ENCODE results near the gene FAH. TPM values are rescaled to one million over a fixed set of nuclear protein-coding genes. Genes with fewer than 3 reads are reported as not detected.

The FAH gene
- total RNA-seq, 1 experiment from 2014 or later: 25.9 TPM

DNA sequence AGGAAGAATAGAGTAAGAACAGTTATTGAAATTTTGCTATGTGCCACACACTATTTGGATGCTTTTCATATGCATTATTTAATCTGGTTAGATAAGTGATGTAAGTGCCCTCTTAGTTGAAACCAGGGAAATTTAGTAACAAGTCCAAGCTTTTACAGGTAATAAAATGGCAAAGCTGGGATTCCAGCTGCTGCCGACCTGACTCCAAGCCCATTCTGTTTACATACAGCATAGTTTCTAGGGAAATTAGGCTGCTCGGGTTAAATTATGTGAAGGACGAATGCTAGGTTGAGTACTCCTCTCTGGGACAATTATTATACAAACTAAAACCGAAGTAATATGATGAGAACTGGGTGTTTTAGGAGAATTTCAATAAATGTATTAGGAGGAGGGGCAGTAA is 38.7 kb upstream of the FAH start:
- no TSS peak for BruUV-seq (replicated peaks)
- no peaks in the 10 kb centered on the region for H3K9me3 Mint-ChIP-seq (ENCODE audit: low read depth, unreplicated experiment)
- H3K27me3 Mint-ChIP-seq (ENCODE audit: unreplicated experiment): no peaks in the 10 kb centered on the region
- CTCF ChIA-PET: interaction anchor here (0.6 kb wide), 1 partner anchor 693 kb away, joined by 3 read pairs; no protein-coding TSS in a partner anchor
- peaks cover 13% of the 10 kb centered on the region for H3K4me1 Mint-ChIP-seq (ENCODE audit: low read depth, unreplicated experiment)
- no peaks in the 10 kb centered on the region for H3K36me3 Mint-ChIP-seq (ENCODE audit: insufficient read depth, unreplicated experiment)
- intact Hi-C loops (cut with micrococcal nuclease; ENCODE audit: unreplicated experiment): no loop called here
- H3K27ac Mint-ChIP-seq (ENCODE audit: unreplicated experiment): no peak overlapping the region
- TF ChIP-seq, protein P1, sequence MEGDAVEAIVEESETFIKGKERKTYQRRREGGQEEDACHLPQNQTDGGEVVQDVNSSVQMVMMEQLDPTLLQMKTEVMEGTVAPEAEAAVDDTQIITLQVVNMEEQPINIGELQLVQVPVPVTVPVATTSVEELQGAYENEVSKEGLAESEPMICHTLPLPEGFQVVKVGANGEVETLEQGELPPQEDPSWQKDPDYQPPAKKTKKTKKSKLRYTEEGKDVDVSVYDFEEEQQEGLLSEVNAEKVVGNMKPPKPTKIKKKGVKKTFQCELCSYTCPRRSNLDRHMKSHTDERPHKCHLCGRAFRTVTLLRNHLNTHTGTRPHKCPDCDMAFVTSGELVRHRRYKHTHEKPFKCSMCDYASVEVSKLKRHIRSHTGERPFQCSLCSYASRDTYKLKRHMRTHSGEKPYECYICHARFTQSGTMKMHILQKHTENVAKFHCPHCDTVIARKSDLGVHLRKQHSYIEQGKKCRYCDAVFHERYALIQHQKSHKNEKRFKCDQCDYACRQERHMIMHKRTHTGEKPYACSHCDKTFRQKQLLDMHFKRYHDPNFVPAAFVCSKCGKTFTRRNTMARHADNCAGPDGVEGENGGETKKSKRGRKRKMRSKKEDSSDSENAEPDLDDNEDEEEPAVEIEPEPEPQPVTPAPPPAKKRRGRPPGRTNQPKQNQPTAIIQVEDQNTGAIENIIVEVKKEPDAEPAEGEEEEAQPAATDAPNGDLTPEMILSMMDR (IDR thresholded peaks at IDR 0.05; ENCODE audit: unreplicated experiment): no peak
- no peak for DNase-seq
- H3K4me3 Mint-ChIP-seq (ENCODE audit: low read depth, unreplicated experiment): no peak overlapping the region

GRCh38 chr15:80115021-80115420 is 37.8 kb upstream of the FAH start:
- no TSS peak for BruUV-seq (replicated peaks)
- intact Hi-C loops (cut with micrococcal nuclease; ENCODE audit: unreplicated experiment): no loop called here
- Mint-ChIP-seq H3K27ac (ENCODE audit: unreplicated experiment) (no peak overlapping the region), H3K9me3 (ENCODE audit: low read depth, unreplicated experiment) (no peaks in the 10 kb centered on the region), H3K4me1 (ENCODE audit: low read depth, unreplicated experiment) (peaks cover 13% of the 10 kb centered on the region), H3K27me3 (ENCODE audit: unreplicated experiment) (no peaks in the 10 kb centered on the region), H3K4me3 (ENCODE audit: low read depth, unreplicated experiment) (no peak overlapping the region), H3K36me3 (ENCODE audit: insufficient read depth, unreplicated experiment) (no peaks in the 10 kb centered on the region)
- CTCF ChIA-PET: interaction anchor here (0.5 kb wide), 1 partner anchor 35 kb away, joined by 3 read pairs; no protein-coding TSS in a partner anchor
- DNase-seq: no peak
- TF ChIP-seq, protein P1 (IDR thresholded peaks at IDR 0.05; ENCODE audit: unreplicated experiment): no peak

DNA sequence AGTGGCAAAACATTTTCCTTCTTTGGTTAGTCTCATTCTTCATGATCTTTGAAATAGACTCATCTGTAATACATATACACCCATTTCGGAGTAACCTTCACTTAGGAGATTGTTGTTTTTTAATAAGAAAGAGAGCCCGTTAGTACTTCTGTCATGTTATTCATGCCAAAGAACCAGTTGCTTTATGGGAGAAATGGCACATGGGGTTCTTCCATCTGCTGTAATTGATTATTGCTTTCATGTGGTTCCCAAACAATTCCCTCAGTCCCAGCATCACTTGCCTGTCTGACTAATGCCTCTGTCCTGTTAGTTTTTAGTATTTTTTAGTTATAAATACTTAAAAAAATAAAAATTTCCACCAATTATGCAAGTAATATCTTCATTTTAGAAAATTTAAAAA is 33.8 kb upstream of the FAH start:
- DNase-seq: no peak
- Mint-ChIP-seq H3K27ac (ENCODE audit: unreplicated experiment) (no peak overlapping the region), H3K4me1 (ENCODE audit: low read depth, unreplicated experiment) (peaks cover 20% of the 10 kb centered on the region), H3K9me3 (ENCODE audit: low read depth, unreplicated experiment) (no peaks in the 10 kb centered on the region), H3K36me3 (ENCODE audit: insufficient read depth, unreplicated experiment) (peaks cover 24% of the 10 kb centered on the region), H3K4me3 (ENCODE audit: low read depth, unreplicated experiment) (no peak overlapping the region), H3K27me3 (ENCODE audit: unreplicated experiment) (no peaks in the 10 kb centered on the region)
- TF ChIP-seq, protein P1 (IDR thresholded peaks at IDR 0.05; ENCODE audit: unreplicated experiment): no peak
- intact Hi-C loops (cut with micrococcal nuclease; ENCODE audit: unreplicated experiment): no loop called here
- no TSS peak for BruUV-seq (replicated peaks)
- CTCF ChIA-PET: no interaction called here

DNA sequence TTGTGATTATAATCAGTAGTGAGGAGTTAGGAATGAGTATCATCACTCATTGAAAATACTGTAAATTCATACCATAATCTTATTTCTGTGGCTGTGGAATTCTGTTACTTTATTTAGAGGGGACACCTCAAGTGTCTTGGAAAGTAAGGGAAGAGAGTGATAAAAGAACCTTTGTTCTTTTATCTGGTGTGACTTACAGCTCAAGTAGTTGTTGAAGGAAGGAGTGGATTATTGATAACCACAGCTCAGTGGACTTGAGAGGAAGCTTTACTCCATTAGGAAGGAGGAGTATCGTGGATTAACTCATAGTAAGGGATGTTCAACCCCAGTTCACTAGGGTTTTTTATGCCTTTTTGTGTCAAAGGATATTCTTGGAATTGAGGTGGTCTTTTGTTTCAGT is 32.2 kb upstream of the FAH start:
- no TSS peak for BruUV-seq (replicated peaks)
- Mint-ChIP-seq H3K27ac (ENCODE audit: unreplicated experiment) (peak overlapping the region; percentile 11), H3K36me3 (ENCODE audit: insufficient read depth, unreplicated experiment) (peaks cover 28% of the 10 kb centered on the region), H3K9me3 (ENCODE audit: low read depth, unreplicated experiment) (no peaks in the 10 kb centered on the region), H3K4me3 (ENCODE audit: low read depth, unreplicated experiment) (no peak overlapping the region), H3K27me3 (ENCODE audit: unreplicated experiment) (no peaks in the 10 kb centered on the region), H3K4me1 (ENCODE audit: low read depth, unreplicated experiment) (peaks cover 13% of the 10 kb centered on the region)
- no peak for DNase-seq
- intact Hi-C loops (cut with micrococcal nuclease; ENCODE audit: unreplicated experiment): no loop called here
- CTCF ChIA-PET: interaction anchor here (0.7 kb wide), 1 partner anchor 49 kb away, joined by 4 read pairs; no protein-coding TSS in a partner anchor
- TF ChIP-seq, protein P1 (IDR thresholded peaks at IDR 0.05; ENCODE audit: unreplicated experiment): no peak

All from Calu3 (cell line).